Right atrium auricular region (tissue), 2 donors: ENCODE data around the gene CIC. TPM values are rescaled to one million over a fixed set of nuclear protein-coding genes. Genes with fewer than 3 reads are reported as not detected.

Experiments
- DNase-seq: peaks from one replicate; pipeline ENCODE4 v3.0.0-alpha.2; 2019; ENCODE audit warnings: low spot score
- H3K27ac ChIP-seq, 2 donors: fragments of 200-600 bp; sonication (generic); 1 replicate in 1 of 2; 2 replicates in 1 of 2; pipeline ENCODE4 v1.5.1; 2016 to 2019
- H3K27me3 ChIP-seq, 2 donors: fragments of 200-600 bp; sonication (generic); one replicate each; pipeline versions ENCODE4 v1.5.1 to v1.6.0; 2017 to 2019
- H3K36me3 ChIP-seq: fragments of 200-600 bp; sonication (generic); one replicate; pipeline ENCODE4 v1.5.1; 2016
- H3K4me1 ChIP-seq, 2 donors: fragments of 200-600 bp; sonication (generic); one replicate each; pipeline versions ENCODE4 v1.5.1 to v1.6.0; 2017 to 2019
- H3K4me3 ChIP-seq, 2 donors: fragments of 200-600 bp; sonication (generic); 1 replicate in 1 of 2; 2 replicates in 1 of 2; pipeline ENCODE4 v1.5.1; 2017 to 2019; ENCODE audit warnings: mild to moderate bottlenecking in 1 of 2, moderate library complexity in 1 of 2
- H3K9me3 ChIP-seq, 2 donors: fragments of 200-600 bp; sonication (generic); one replicate each; pipeline ENCODE4 v1.5.1; 2019
- total RNA-seq, 2 donors: library from RNA; depleted of rRNA; stranded (reverse); fragments of >200 nt; gene quantifications; one replicate each; pipeline ENCODE4 v1.1.0, GENCODE V29; 2016
- TF ChIP-seq, protein P1 (sequence below), 2 donors: fragments of 200-600 bp; sonication (generic); IDR thresholded peaks; one replicate each; pipeline ENCODE4 v1.5.1; 2019; ENCODE audit warnings: antibody characterized with exemption in 2 of 2

Gene CIC
- total RNA-seq, 2 donors from 2014 or later = 27.4 to 53.5 TPM

- peak overlapping the region; percentile 42 to 99 for H3K27ac ChIP-seq
- H3K9me3 ChIP-seq = no peaks in the 10 kb centered on the region
- H3K36me3 ChIP-seq = peaks cover 17% of the 10 kb centered on the region
- peaks cover 0 to 81% of the 10 kb centered on the region in 2 donors for H3K4me1 ChIP-seq
- TF ChIP-seq, protein P1, sequence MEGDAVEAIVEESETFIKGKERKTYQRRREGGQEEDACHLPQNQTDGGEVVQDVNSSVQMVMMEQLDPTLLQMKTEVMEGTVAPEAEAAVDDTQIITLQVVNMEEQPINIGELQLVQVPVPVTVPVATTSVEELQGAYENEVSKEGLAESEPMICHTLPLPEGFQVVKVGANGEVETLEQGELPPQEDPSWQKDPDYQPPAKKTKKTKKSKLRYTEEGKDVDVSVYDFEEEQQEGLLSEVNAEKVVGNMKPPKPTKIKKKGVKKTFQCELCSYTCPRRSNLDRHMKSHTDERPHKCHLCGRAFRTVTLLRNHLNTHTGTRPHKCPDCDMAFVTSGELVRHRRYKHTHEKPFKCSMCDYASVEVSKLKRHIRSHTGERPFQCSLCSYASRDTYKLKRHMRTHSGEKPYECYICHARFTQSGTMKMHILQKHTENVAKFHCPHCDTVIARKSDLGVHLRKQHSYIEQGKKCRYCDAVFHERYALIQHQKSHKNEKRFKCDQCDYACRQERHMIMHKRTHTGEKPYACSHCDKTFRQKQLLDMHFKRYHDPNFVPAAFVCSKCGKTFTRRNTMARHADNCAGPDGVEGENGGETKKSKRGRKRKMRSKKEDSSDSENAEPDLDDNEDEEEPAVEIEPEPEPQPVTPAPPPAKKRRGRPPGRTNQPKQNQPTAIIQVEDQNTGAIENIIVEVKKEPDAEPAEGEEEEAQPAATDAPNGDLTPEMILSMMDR (IDR thresholded peaks at IDR 0.05) = peak; percentile 22 to 85
- H3K4me3 ChIP-seq = no peak overlapping the region
- DNase-seq = peak; percentile 93
- H3K27me3 ChIP-seq = no peaks in the 10 kb centered on the region
Measured at GRCh38 chr19:42246143-42246921, 22.7 kb upstream of the CIC start.

GRCh38 chr19:42246922-42247639, 22.0 kb upstream of the CIC start:
- peaks cover 0 to 83% of the 10 kb centered on the region in 2 donors for H3K4me1 ChIP-seq
- no peak for DNase-seq

GRCh38 chr19:42247640-42248199, 21.3 kb upstream of the CIC start:
- no peaks in the 10 kb centered on the region for H3K27me3 ChIP-seq
- H3K9me3 ChIP-seq = no peaks in the 10 kb centered on the region
- no peak overlapping the region for H3K4me3 ChIP-seq
- H3K4me1 ChIP-seq = peaks cover 0 to 89% of the 10 kb centered on the region in 2 donors
- H3K36me3 ChIP-seq = peaks cover 17% of the 10 kb centered on the region
- TF ChIP-seq, protein P1 (IDR thresholded peaks at IDR 0.05) = no peak
- no peak for DNase-seq
- H3K27ac ChIP-seq = peak overlapping the region; percentile 42 to 99

More at GRCh38 chr19:42246922-42247639, 22.0 kb upstream of the CIC start:
- Histone ChIP-seq H3K27ac (peak overlapping the region; percentile 42 to 99), H3K36me3 (peaks cover 17% of the 10 kb centered on the region), H3K27me3 (no peaks in the 10 kb centered on the region), H3K9me3 (no peaks in the 10 kb centered on the region), H3K4me3 (no peak overlapping the region)
- TF ChIP-seq, protein P1 (IDR thresholded peaks at IDR 0.05) = no peak

GRCh38 chr19:42248270-42249148, 20.5 kb upstream of the CIC start:
- TF ChIP-seq, protein P1 (IDR thresholded peaks at IDR 0.05) = no peak
- Histone ChIP-seq H3K27me3 (no peaks in the 10 kb centered on the region), H3K36me3 (peaks cover 17% of the 10 kb centered on the region), H3K9me3 (no peaks in the 10 kb centered on the region), H3K27ac (peak overlapping the region; percentile 99), H3K4me3 (no peak overlapping the region), H3K4me1 (peaks cover 0 to 91% of the 10 kb centered on the region in 2 donors)
- DNase-seq = no peak

DNA sequence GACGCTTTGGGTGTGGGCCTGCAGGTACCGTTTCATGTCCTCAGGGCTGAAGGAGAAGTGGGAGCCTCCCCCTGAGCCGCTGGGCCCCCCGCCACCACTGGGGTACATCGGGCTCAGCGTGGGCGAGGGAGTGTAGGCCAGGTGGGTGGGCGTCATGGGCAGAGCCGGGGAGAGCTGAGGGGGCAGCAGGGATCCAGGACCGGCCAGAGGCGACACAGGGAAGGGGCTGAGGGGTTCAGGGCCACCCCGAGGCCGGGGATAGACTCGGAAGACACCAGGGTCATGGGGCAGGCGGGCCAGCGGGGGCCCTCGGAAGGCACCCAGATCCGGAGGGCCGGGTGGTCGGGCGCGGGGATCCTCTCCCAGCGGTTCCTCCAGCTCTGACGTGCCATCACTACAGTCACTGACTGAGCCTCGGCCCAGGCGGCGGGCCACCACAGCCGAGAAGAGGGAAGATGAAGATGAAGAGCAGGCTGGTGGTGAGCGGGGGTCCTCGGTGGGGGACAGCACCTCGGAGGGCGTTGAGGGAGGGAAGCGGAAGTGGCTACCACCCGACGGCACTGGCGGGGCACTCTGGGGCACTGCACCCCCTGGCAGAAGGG, 19.8 kb upstream of the CIC start:
- TF ChIP-seq, protein P1 (IDR thresholded peaks at IDR 0.05) = no peak
- Histone ChIP-seq H3K36me3 (peaks cover 17% of the 10 kb centered on the region), H3K27ac (peak overlapping the region; percentile 99), H3K4me1 (peaks cover 0 to 84% of the 10 kb centered on the region in 2 donors), H3K9me3 (no peaks in the 10 kb centered on the region), H3K27me3 (no peaks in the 10 kb centered on the region), H3K4me3 (no peak overlapping the region)
- no peak for DNase-seq
